CD4-positive, alpha-beta T cell treated with Interferon gamma for 1 hour (primary cell): ENCODE measurements around the gene TREH.
A peak's percentile ranks its signal among the peaks of the same experiment; 100 is the strongest.
"Not testable (repeated sequence)": the region's sequence is repeated elsewhere in the genome, so short reads cannot be mapped to it uniquely, and the experiment has no call there.

ENCODE experiments used
- DNase-seq: peaks from one replicate; pipeline ENCODE4 v3.0.0-alpha.2; 2020

TREH gene

GRCh38 chr11:118696673-118697226, 17.3 kb upstream of the TREH start:
- DNase-seq: no peak

GRCh38 chr11:118694771-118695170, 15.3 kb upstream of the TREH start:
- no peak for DNase-seq

- DNase-seq: no peak
Observed at GRCh38 chr11:118694185-118694584, 14.7 kb upstream of the TREH start.

DNA sequence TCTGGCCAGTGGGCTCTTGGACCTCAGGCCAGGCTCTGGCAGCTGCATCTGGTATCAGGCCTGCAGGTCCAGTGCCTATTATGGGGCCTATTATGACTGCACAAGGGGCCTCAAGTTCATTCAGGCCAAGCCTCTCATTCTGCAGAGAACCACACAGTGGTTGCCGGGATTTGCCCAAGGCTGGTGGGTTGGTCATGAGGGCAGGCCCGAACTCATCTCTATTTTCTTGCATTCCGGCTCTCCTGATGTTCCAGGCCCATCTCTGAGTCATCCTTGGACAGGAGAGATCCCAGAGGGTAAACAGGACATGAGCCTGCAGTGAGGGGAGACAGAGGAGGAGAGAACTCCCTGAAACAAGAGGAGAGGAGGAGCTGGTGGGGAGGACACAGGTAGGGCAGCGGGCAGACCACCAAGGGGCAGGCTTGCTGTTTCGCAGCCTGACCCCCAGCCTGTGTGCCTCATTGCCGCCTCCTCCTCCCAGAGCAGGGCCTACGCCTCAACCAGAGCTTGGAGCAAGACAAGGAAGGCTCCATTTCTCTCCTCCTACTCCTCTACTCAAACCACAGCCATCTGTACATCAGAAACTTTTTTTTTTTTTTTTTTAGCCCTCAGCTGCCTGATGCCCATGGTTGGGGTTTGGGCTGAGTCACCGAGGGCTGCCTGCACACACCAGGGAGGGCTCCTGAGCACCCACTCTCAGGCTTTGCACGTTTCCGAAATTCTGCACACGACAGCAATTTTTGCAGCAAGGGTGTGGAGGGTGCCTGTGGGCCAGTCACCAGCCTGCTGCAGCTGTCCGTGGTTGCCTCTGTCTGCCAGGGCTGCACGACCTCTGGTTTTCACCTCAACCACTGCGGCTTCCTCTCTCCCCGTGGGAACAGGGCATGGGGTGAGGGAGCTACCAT, 12.7 kb upstream of the TREH start:
- DNase-seq: peak; percentile 59

DNA sequence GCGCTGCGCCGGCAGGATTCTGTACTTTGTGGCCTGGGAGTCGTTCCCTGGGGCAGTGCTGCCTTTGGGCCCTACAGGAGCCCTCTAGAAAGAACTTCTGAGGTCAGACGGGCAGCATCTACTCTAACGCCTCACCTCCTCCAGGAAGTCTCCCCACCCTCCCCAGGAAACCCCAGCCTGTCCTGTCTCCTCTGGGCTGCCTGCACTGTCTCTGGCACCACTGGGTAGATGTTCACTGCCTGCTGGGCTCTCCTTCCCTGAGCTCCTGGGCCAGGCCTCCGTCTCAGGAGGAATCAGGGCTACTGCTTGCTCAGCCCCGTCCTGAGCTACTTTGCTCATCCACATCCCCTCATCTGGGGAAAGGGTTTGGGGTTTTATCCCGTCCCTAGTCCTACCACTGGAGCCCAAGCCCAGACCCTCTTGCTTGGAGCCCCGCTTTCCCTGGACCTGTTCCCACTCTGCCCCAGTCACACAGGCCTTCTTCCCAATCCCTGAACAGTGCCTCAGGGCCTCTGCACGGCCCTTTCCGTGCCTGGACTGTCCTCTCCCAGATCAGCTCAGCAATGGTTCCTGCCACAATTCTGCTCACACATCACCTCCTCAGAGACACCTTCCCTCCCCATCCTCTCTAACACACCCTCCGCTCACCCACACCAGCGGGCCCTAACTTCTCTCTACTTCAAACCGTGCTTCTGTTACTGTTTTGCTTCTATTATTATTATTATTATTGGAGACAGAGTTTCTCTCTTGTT, 11.3 kb upstream of the TREH start:
- DNase-seq: no peak

DNA sequence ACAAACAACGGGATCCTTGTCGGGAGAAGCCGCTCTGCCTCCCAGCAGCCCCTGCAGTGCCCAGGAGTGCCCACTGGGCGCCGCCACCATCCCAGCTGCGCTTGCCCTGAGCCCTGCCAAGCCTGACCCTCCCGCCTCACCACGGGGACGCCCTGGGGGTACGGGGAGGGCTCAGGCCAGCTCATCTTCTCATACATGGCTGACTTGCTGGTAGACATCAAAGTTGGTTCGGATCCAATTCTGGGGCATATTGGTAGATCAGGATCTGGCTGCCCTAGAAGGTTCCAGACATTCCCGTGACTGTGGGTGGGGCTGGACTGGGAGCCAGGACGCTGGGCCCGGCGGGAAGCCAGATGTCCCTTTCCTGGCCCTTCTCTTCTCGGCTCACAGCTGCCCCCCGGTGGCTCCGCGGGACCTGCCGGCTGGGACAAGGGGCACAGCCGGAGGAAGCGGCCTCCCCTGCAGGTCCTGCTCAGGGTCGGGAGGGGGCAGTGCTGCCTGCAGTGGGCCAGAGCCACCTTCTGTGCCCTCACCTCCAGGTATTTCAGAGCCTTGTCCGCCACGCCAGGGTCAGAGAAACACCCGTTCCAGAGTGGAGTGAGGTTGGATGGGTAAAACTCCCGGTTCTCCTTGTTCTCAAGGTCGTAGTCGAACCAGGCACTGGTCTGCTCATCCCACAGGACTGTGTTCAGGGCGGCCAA, 10.6 kb upstream of the TREH start:
- DNase-seq: peak; percentile 87

DNA sequence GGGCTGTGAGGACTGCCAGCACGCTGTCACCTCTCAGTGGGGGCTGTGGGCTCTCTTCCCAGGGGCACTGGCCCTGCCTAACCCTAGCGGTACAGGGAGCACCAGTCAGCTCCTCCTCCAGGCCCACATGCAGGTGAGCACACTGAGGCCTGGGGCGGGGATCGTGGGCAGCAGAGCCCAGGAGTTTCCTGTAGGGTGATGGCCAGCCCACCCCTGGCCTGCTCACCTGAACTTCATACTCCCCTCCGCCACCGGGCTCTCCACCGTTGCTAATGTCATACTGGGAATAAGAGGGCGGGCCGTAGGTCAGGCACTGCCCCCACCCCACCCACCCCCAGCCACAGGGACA, 10.0 kb upstream of the TREH start:
- no peak for DNase-seq

- DNase-seq: no peak
Observed at GRCh38 chr11:118688851-118689502, 9.5 kb upstream of the TREH start.

- DNase-seq: peak; percentile 61
Observed at GRCh38 chr11:118688339-118688738, 8.9 kb upstream of the TREH start.

DNA sequence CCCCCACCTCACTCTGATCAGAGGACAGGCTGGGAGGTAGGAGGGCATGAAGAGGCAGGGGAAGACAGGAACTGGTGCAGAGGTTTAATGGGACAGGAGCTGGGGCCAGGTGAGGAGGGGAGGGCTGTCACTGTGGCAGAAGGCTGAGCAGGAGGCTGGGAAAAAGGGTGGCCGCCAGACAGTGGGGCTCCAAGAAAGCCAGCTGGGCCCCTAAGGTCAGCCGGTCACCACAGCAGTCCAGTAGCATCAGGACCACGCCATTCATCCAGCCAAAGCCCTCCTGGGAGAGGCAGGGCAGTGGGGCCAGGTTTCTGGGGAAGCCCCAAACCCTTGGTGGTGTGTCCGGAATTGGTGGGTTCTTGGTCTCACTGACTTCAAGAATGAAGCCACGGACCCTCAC, 8.5 kb upstream of the TREH start:
- DNase-seq: no peak

DNA sequence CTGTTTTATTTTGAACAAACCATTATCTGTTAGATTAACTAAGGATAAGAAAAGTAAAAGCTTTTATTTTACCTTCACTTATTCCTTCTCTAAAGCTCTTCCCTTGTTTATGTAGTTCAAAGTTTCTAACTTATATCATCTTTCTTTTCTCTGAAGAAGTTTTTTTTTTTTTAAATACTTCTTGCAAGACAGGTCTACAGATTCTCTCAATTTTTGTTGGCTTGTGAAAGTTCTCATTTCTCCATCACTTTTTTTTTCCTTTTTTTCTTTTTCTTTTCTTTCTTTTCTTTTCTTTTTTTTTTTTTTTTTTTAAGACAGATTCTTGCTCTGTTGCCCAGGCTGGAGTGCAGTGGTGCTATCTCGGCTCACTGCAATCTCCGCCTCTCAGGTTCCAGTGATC, 4.7 kb upstream of the TREH start:
- no peak for DNase-seq

DNA sequence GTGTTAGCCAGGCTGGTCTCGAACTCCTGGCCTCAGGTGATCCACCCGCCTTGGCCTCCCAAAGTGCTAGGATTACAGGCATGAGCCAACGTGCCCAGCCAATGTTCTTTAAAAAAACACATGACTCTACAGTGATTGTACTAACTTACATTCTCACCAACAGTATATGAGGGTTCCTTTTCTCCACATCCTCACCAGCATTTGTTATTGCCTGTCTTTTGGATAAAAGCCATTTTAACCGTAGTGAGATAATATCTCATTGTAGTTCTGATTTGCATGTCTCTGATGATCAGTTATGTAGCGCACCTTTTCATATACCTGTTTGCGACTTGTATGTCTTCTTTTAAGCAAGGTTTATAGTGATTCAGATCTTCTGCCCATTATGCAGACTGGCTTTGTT, 3.5 kb upstream of the TREH start:
- not testable (repeated sequence) for DNase-seq

- DNase-seq: no peak
Observed at GRCh38 chr11:118682372-118682771, 2.9 kb upstream of the TREH start.

DNA sequence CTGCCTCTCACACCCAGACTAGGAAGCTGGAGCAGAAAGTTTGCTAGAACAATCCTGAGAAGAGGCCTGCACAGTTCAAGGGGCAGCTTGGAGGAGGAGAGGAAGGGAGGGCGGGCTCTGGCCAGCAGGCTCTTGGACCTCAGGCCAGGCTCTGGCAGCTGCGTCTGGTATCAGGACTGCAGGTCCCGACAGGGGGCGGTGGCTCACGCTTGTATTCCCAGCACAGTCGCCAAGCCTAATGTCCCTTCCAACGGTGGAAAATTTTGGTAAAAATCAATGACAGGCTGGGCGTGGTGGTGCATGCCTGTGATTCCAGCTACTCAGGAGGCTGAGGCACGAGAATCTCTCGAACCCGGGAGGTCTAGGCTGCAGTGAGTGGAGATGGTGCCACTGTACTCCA, 542 bp downstream of the TREH start:
- DNase-seq: not testable (repeated sequence)

GRCh38 chr11:118677977-118678376, 1.5 kb downstream of the TREH start:
- DNase-seq: no peak

- DNase-seq: no peak
Observed at GRCh38 chr11:118674082-118674435, 5.4 kb downstream of the TREH start.

GRCh38 chr11:118673361-118674081, 5.9 kb downstream of the TREH start:
- DNase-seq: no peak

GRCh38 chr11:118672846-118673245, 6.6 kb downstream of the TREH start:
- no peak for DNase-seq

DNA sequence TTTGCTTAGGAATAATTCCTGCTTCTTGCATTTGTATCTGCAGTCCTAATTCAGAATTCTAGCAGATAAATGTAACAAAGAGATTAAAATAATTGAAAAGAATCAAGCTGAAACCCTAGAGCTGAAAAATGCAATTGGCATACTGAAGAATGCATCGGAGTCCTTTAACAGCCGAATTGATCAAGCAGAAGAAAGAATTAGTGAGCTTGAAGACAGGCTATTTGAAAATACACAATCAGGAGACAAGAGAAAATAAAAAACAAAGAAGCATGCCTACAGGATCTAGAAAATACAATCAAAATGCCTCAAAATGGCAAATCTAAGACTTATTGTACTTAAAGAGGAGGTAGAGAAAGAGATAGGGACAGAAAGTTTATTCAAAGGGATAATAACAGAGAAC, 8.2 kb downstream of the TREH start:
- no peak for DNase-seq

- no peak for DNase-seq
Observed at GRCh38 chr11:118670063-118670462, 9.4 kb downstream of the TREH start.

DNA sequence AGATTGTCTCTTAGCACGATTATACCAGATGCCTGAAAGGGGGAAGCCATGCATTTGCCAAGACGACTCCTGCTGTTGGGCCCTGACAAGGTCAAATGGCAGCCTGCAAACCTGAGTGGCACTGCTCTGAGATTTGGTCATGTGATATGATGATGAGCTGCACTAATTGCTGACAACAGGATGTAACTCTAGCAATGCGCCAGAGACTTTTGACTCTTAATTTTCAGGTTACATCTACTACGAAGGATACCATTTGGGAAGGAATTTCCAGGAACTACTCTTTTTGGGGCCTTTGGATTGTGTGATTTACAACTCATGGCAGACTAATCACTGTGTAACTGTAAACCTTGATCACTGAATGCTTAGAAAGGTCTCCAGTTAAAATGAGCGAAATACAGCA, 13.1 kb downstream of the TREH start:
- DNase-seq: no peak

- DNase-seq: no peak
Observed at GRCh38 chr11:118663902-118664301, 15.5 kb downstream of the TREH start.
